Peyer's patch (tissue), 4 donors: ENCODE results near the gene GMEB1. TPM values are rescaled to one million over a fixed set of nuclear protein-coding genes. Genes with fewer than 3 reads are reported as not detected.
"Not testable (repeated sequence)": the region's sequence is repeated elsewhere in the genome, so short reads cannot be mapped to it uniquely, and the experiment has no call there.

Experiments
- DNase-seq, 3 donors: peaks; one replicate each; pipeline ENCODE4 v3.0.0-alpha.2; 2017 to 2019
- H3K27ac ChIP-seq, 4 donors: fragments of 200-600 bp; sonication (generic); one replicate each; pipeline ENCODE4 v1.5.1; 2016 to 2019
- H3K27me3 ChIP-seq, 2 donors: fragments of 200-600 bp; sonication (generic); one replicate each; pipeline ENCODE4 v1.5.1; 2019
- H3K36me3 ChIP-seq, 3 donors: fragments of 200-600 bp; sonication (generic); one replicate each; pipeline ENCODE4 v1.5.1; 2016 to 2019
- H3K4me1 ChIP-seq, 4 donors: fragments of 200-600 bp; sonication (generic); one replicate each; pipeline ENCODE4 v1.5.1; 2016 to 2019
- H3K4me3 ChIP-seq, 4 donors: fragments of 200-600 bp; sonication (generic); 1 replicate in 3 of 4; 2 replicates in 1 of 4; pipeline ENCODE4 v1.5.1; 2016 to 2019; ENCODE audit warnings: mild to moderate bottlenecking in 1 of 4
- H3K9me3 ChIP-seq, 4 donors: fragments of 200-600 bp; sonication (generic); one replicate each; pipeline ENCODE4 v1.5.1; 2016 to 2019; ENCODE audit warnings: mild to moderate bottlenecking in 1 of 4
- POLR2A ChIP-seq, 2 donors: fragments of 450-650 bp; IDR thresholded peaks; one replicate each; pipeline ENCODE4 v1.5.1; 2017; ENCODE audit warnings: antibody characterized with exemption in 2 of 2, mild to moderate bottlenecking in 2 of 2, moderate library complexity in 2 of 2
- total RNA-seq, 4 donors: library from RNA; depleted of rRNA; stranded (reverse); fragments of >200 nt; gene quantifications; one replicate each; pipeline ENCODE4 v1.1.0, GENCODE V29; 2016
- TF ChIP-seq, protein P1 (sequence below), 6 experiments: fragments of 450-650 bp in 4 of 6; fragments of 200-600 bp in 2 of 6; sonication (generic) in 1 of 6; IDR thresholded peaks; one replicate each; pipeline ENCODE4 v1.5.1; 2017 to 2019; ENCODE audit warnings: antibody characterized with exemption in 6 of 6, mild to moderate bottlenecking in 3 of 6, moderate library complexity in 1 of 6

Gene GMEB1
- total RNA-seq, 4 donors from 2014 or later: 11.0 to 15.7 (median 11.8) TPM

DNA sequence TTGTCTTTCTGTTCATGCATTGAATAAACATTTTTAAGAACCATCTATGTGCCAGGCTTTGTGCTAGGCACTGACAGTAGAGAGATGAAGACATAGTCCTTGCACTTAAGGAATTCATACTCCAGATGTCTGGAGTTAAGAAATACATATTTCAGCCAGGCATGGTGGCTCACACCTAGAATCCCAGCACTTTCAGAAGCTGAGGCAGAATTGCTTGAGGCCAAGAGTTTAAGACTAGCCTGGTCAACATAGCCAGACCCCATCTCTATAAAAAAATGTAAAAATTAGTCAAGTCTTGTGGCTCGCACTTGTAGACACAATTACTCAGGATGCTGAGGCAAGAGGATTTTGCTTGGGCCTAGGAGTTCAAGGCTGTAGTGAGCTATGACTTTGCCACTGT, 49.6 kb downstream of the GMEB1 start:
- no peak for DNase-seq
- no peak overlapping the region for H3K4me3 ChIP-seq
- no peak overlapping the region for H3K27ac ChIP-seq
- no peaks in the 10 kb centered on the region for H3K27me3 ChIP-seq
- H3K9me3 ChIP-seq: no peaks in the 10 kb centered on the region
- peaks cover 0 to 28% (median 0%) of the 10 kb centered on the region in 3 donors for H3K36me3 ChIP-seq
- H3K4me1 ChIP-seq: no peaks in the 10 kb centered on the region
- TF ChIP-seq, protein P1, sequence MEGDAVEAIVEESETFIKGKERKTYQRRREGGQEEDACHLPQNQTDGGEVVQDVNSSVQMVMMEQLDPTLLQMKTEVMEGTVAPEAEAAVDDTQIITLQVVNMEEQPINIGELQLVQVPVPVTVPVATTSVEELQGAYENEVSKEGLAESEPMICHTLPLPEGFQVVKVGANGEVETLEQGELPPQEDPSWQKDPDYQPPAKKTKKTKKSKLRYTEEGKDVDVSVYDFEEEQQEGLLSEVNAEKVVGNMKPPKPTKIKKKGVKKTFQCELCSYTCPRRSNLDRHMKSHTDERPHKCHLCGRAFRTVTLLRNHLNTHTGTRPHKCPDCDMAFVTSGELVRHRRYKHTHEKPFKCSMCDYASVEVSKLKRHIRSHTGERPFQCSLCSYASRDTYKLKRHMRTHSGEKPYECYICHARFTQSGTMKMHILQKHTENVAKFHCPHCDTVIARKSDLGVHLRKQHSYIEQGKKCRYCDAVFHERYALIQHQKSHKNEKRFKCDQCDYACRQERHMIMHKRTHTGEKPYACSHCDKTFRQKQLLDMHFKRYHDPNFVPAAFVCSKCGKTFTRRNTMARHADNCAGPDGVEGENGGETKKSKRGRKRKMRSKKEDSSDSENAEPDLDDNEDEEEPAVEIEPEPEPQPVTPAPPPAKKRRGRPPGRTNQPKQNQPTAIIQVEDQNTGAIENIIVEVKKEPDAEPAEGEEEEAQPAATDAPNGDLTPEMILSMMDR (IDR thresholded peaks at IDR 0.05): no peak
- TF ChIP-seq POLR2A (IDR thresholded peaks at IDR 0.05): no peak

DNA sequence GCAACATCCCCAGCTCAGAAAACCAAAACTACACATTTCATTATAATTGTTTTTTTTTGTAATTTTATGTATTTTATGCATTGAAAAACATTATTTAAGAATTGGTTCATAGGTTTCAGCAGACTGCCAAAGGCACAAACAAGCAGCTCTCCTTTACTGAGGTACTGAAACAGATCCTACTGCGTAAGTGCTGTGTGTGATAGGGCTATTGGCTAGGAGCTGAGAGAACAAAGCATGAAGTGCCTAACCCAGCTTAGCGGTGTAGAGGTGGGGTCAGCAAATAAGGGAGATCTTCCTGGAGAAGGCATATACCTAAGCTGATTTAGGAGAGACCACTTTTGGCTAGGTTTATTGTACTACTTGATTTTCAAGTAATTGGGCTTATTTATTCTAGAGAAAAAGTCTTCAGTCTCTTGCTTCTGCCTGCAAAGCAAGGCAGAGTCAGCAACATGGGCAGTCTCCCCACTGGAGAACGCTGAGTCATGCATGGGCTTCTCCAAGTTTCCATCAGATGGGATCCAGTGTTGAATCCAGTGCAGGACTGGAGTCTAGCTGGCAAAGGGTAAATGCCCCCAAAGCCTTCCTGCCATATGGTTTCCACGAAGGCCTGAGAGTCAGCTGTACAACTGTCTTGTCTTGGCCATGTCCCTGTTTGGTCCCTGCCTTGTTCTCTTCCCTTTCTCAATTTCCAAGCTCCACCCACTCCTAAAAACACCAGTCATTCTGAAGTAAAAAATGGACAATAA, 50.2 kb downstream of the GMEB1 start:
- TF ChIP-seq POLR2A (IDR thresholded peaks at IDR 0.05): no peak
- TF ChIP-seq, protein P1 (IDR thresholded peaks at IDR 0.05): no peak
- H3K27ac ChIP-seq: no peak overlapping the region
- no peak for DNase-seq
- H3K4me1 ChIP-seq: no peaks in the 10 kb centered on the region
- H3K27me3 ChIP-seq: no peaks in the 10 kb centered on the region
- H3K9me3 ChIP-seq: no peaks in the 10 kb centered on the region
- peaks cover 0 to 22% (median 0%) of the 10 kb centered on the region in 3 donors for H3K36me3 ChIP-seq
- H3K4me3 ChIP-seq: no peak overlapping the region

DNA sequence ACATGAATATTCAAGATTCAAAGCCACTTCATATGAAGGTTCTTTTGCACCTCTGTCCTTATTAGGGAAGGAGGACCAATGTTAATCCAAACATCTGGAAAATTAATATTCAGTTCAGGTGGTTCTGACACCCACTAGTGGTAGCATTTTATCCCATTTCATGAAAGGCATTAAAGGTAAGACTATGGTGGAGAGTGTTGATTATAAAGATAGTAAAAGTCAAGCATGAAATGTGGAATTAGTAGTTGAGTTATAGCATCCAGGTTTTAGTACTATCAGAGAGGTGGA, 50.7 kb downstream of the GMEB1 start:
- TF ChIP-seq POLR2A (IDR thresholded peaks at IDR 0.05): no peak
- TF ChIP-seq, protein P1 (IDR thresholded peaks at IDR 0.05): no peak
- Histone ChIP-seq H3K36me3 (peaks cover 0 to 17% (median 0%) of the 10 kb centered on the region in 3 donors), H3K27ac (no peak overlapping the region), H3K27me3 (no peaks in the 10 kb centered on the region), H3K9me3 (no peaks in the 10 kb centered on the region), H3K4me1 (no peaks in the 10 kb centered on the region), H3K4me3 (no peak overlapping the region)
- no peak for DNase-seq

DNA sequence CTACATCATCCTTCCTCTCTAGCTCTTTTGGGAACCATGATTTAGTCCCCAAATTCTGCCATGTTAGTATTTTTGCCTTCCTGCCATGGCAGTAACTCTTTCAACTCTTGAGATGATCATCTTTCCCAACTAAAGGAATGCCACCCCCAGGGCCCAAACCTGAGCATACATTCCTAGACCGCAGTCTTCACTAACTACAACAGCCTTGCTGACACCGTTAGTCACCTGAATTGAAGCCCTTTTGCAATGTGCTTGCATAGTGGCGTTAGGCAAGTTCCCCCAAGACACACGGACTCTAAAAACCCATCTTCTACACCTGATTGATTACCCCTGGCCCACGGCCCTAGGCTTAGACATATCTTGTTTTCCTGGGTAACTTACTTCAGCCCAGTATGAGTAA, 51.8 kb downstream of the GMEB1 start:
- TF ChIP-seq, protein P1 (IDR thresholded peaks at IDR 0.05): no peak
- TF ChIP-seq POLR2A (IDR thresholded peaks at IDR 0.05): no peak
- Histone ChIP-seq H3K4me3 (no peak overlapping the region), H3K36me3 (peaks cover 0 to 6% (median 0%) of the 10 kb centered on the region in 3 donors), H3K27ac (no peak overlapping the region), H3K27me3 (no peaks in the 10 kb centered on the region), H3K9me3 (no peaks in the 10 kb centered on the region), H3K4me1 (no peaks in the 10 kb centered on the region)
- no peak for DNase-seq

DNA sequence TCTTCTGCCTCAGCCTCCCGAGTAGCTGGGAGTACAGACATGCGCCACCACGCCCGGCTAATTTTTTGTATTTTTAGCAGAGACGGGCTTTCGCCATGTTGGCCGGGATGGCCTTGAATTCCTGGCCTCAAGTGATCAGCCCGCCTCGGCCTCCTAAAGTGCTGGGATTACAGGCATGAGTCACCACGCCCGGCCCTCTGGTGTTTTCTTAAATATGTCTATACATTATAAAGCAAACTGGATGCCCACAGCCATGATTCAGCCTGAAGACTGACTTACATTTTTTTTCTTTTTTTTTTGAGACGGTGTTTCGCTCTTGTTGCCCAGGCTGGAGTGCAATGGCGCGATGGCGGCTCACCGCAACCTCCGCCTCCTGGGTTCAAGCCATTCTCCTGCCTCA, 53.3 kb downstream of the GMEB1 start:
- not testable (repeated sequence) for H3K27ac ChIP-seq, H3K27me3 ChIP-seq, DNase-seq, H3K9me3 ChIP-seq, H3K4me3 ChIP-seq, H3K4me1 ChIP-seq, H3K36me3 ChIP-seq

DNA sequence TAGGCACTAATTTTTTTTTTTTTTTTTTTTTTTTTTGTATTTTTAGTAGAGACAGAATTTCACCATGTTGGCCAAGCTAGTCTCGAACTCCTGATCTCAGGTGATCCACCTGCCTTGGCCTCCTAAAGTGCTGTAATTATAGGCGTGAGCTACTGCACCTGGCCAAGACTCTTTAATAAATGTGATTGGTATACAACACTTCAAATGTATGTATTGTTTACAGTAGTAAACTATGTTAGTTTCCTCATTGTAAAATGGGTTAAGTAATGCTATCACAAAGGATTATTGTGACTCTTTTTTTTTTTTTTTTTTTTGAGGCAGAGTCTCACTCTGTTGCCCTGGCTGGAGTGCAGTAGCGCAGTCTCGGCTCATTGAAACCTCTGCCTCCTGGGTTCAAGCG, 56.8 kb downstream of the GMEB1 start:
- not testable (repeated sequence) for H3K36me3 ChIP-seq, H3K27me3 ChIP-seq, H3K27ac ChIP-seq, H3K4me1 ChIP-seq, DNase-seq, H3K9me3 ChIP-seq, H3K4me3 ChIP-seq

DNA sequence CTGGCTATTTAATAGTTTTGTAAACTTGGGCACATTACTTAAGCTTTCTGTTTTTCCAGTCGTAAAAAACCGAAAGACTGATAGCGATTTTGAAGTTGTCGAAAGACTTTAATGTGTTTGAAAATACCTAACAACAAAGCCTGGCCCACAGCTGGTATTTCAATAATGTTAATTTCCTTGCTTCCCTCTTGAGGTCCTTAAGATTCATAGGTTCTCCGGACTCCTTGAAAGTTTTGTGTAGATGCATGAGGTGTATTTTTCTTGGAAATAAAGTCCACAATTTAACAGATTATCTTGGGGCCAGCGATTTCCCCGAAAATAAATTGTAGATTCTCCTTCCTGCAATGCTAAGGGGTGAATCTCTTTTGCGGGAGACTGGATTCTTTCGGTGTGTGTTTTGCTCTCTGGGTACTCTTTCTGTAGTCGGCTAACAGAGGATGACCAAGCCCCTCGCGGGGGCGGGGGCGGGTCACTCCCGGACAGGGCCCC, 67.4 kb downstream of the GMEB1 start:
- no peaks in the 10 kb centered on the region for H3K9me3 ChIP-seq
- H3K4me1 ChIP-seq: peaks cover 0 to 28% (median 9%) of the 10 kb centered on the region in 4 donors
- peak overlapping the region; percentile 83 to 96 (median 94) for H3K27ac ChIP-seq
- DNase-seq: no peak
- H3K36me3 ChIP-seq: peaks cover 0 to 28% (median 0%) of the 10 kb centered on the region in 3 donors
- no peak for TF ChIP-seq POLR2A (IDR thresholded peaks at IDR 0.05)
- TF ChIP-seq, protein P1 (IDR thresholded peaks at IDR 0.05): no peak
- peak overlapping the region; percentile 70 to 98 (median 83) for H3K4me3 ChIP-seq
- no peaks in the 10 kb centered on the region for H3K27me3 ChIP-seq
